ENCODE measurements around the gene UBE2V1. TPM values are rescaled to one million over a fixed set of nuclear protein-coding genes. Genes with fewer than 3 reads are reported as not detected.
A peak's percentile ranks its signal among the peaks of the same experiment; 100 is the strongest.

UBE2V1 gene
- total and polyA plus RNA-seq, 2 of the 13 experiments (the other 11 are each of a cell fraction or from before 2014, with no cell fraction given): 81.3 to 132 TPM

GRCh38 chr20:50138120-50138478 lies 25.1 kb upstream of the UBE2V1 start (continued):
- TF ChIP-seq ATF4 (CRISPR knock-in tag; IDR thresholded peaks at IDR 0.05) (peak; percentile 71 to 94; a peak in 3 of 4 replicates), TERF1 (CRISPR knock-in tag; IDR thresholded peaks at IDR 0.05) (0 out of 2 replicates have a peak, but pooled peaks have one; percentile 24), TGIF2 (CRISPR knock-in tag; IDR thresholded peaks at IDR 0.05) (no peak), ZNF576 (CRISPR knock-in tag; IDR thresholded peaks at IDR 0.05) (no peak), PITX1 (CRISPR knock-in tag; IDR thresholded peaks at IDR 0.05) (no peak; the same call in 1 of the 2 replicates), ATF7 (IDR thresholded peaks at IDR 0.05) (0 out of 2 replicates have a peak, but pooled peaks have one; percentile 9), ATF7 (CRISPR knock-in tag; IDR thresholded peaks at IDR 0.05) (no peak), TFE3 (CRISPR knock-in tag; IDR thresholded peaks at IDR 0.05) (no peak), ZFP62 (CRISPR knock-in tag; IDR thresholded peaks at IDR 0.05) (no peak), IRF2 (CRISPR knock-in tag; IDR thresholded peaks at IDR 0.05) (0 out of 2 replicates have a peak, but pooled peaks have one; percentile 8), ZNF33B (CRISPR knock-in tag; IDR thresholded peaks at IDR 0.05) (no peak), HNF4A (CRISPR knock-in tag; IDR thresholded peaks at IDR 0.05) (peak; percentile 71), MEIS1 (CRISPR knock-in tag; IDR thresholded peaks at IDR 0.05; ENCODE audit: borderline replicate concordance) (no peak), ZMYM4 (CRISPR knock-in tag; IDR thresholded peaks at IDR 0.05) (no peak), HIC2 (CRISPR knock-in tag; IDR thresholded peaks at IDR 0.05; ENCODE audit: low read depth) (0 out of 2 replicates have a peak, but pooled peaks have one; percentile 19), SCMH1 (CRISPR knock-in tag; IDR thresholded peaks at IDR 0.05; ENCODE audit: borderline replicate concordance) (no peak), BRCA1 (CRISPR knock-in tag; IDR thresholded peaks at IDR 0.05) (no peak), MAX (IDR thresholded peaks at IDR 0.05) (no peak), GATAD2A (CRISPR knock-in tag; IDR thresholded peaks at IDR 0.05) (peak; percentile 59; the same call in 1 of the 2 replicates), ZNF256 (CRISPR knock-in tag; conservative IDR thresholded peaks at IDR 0.05) (no peak), MAFF (IDR thresholded peaks at IDR 0.05; ENCODE audit: low read depth, low read length) (no peak), ESRRA (CRISPR knock-in tag; IDR thresholded peaks at IDR 0.05; ENCODE audit: low read depth) (peak; percentile 87), FOSL2 (CRISPR knock-in tag; IDR thresholded peaks at IDR 0.05) (peak; percentile 63), ZFP82 (CRISPR knock-in tag; IDR thresholded peaks at IDR 0.05; ENCODE audit: borderline replicate concordance) (no peak)
